Stomach (tissue), 4 donors: ENCODE results near the gene STIM1.

Source experiments
- POLR2A ChIP-seq, 4 donors: fragments of 450-650 bp; IDR thresholded peaks; one replicate each; pipeline ENCODE4 v1.6.1; 2016; ENCODE audit warnings: antibody characterized with exemption in 4 of 4, control low read depth in 2 of 4, mild to moderate bottlenecking in 1 of 4, moderate library complexity in 1 of 4
- TF ChIP-seq, protein P1 (sequence below), 7 experiments: fragments of 450-650 bp in 4 of 7; fragments of 200-600 bp in 3 of 7; sonication (generic) in 3 of 7; IDR thresholded peaks; one replicate each; pipeline ENCODE4 v1.5.1; 2016 to 2019; ENCODE audit warnings: antibody characterized with exemption in 7 of 7, control low read depth in 2 of 7, mild to moderate bottlenecking in 1 of 7

DNA sequence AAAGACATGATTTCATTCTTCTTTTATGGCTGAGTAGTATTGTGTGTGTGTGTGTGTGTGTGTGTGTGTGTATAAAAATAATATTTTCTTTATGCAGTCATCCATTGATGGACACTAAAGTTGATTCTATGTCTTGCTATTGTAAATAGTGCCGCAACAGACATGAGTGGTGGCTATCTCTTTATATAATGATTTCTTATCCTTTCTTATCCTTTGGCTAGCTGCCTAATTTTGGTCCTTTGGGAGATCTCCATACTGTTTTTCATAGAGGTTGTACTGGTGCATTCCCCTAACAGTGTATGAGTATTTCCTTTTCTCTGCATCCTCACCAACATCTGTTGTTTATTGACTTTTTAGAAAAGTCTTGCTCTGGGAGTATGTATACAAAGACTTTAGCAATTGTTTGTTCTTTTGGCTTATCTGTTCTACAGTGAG is 107.0 kb downstream of the STIM1 start:
- TF ChIP-seq, protein P1, sequence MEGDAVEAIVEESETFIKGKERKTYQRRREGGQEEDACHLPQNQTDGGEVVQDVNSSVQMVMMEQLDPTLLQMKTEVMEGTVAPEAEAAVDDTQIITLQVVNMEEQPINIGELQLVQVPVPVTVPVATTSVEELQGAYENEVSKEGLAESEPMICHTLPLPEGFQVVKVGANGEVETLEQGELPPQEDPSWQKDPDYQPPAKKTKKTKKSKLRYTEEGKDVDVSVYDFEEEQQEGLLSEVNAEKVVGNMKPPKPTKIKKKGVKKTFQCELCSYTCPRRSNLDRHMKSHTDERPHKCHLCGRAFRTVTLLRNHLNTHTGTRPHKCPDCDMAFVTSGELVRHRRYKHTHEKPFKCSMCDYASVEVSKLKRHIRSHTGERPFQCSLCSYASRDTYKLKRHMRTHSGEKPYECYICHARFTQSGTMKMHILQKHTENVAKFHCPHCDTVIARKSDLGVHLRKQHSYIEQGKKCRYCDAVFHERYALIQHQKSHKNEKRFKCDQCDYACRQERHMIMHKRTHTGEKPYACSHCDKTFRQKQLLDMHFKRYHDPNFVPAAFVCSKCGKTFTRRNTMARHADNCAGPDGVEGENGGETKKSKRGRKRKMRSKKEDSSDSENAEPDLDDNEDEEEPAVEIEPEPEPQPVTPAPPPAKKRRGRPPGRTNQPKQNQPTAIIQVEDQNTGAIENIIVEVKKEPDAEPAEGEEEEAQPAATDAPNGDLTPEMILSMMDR (IDR thresholded peaks at IDR 0.05), result no peak
- no peak for TF ChIP-seq POLR2A (IDR thresholded peaks at IDR 0.05)
